HG03469 (cell line): ENCODE results near the gene CCDC171.

Experiments used
- ATAC-seq: cut with Tn5 transposase; IDR thresholded peaks from one replicate; pipeline ENCODE4 v1.9.1; 2021; ENCODE audit warnings: mild to moderate bottlenecking, moderate library complexity, moderate number of reproducible peaks; ENCODE audit not compliant: unreplicated experiment

The CCDC171 gene

GRCh38 chr9:15856591-15856990 is 303.7 kb downstream of the CCDC171 start:
- no peak for ATAC-seq

- no peak for ATAC-seq
Measured at GRCh38 chr9:15867334-15867733, 314.5 kb downstream of the CCDC171 start.

- no peak for ATAC-seq
Measured at GRCh38 chr9:15867988-15868387, 315.1 kb downstream of the CCDC171 start.

- ATAC-seq, result peak; percentile 77
Measured at GRCh38 chr9:15873573-15874177, 320.8 kb downstream of the CCDC171 start.

GRCh38 chr9:15882328-15882727 is 329.5 kb downstream of the CCDC171 start:
- no peak for ATAC-seq

- no peak for ATAC-seq
Measured at GRCh38 chr9:15882883-15883282, 330.0 kb downstream of the CCDC171 start.

GRCh38 chr9:15885464-15885863 is 332.6 kb downstream of the CCDC171 start:
- no peak for ATAC-seq

GRCh38 chr9:15889555-15889954 is 336.7 kb downstream of the CCDC171 start:
- no peak for ATAC-seq

GRCh38 chr9:15901572-15901971 is 348.7 kb downstream of the CCDC171 start:
- no peak for ATAC-seq

GRCh38 chr9:15909297-15909696 is 356.5 kb downstream of the CCDC171 start:
- no peak for ATAC-seq

GRCh38 chr9:15915711-15916110 is 362.9 kb downstream of the CCDC171 start:
- no peak for ATAC-seq

GRCh38 chr9:15927161-15927560 is 374.3 kb downstream of the CCDC171 start:
- ATAC-seq, result no peak

GRCh38 chr9:15935661-15936305 is 382.9 kb downstream of the CCDC171 start:
- ATAC-seq, result no peak

- ATAC-seq, result no peak
Measured at GRCh38 chr9:15936306-15936921, 383.6 kb downstream of the CCDC171 start.

- ATAC-seq, result no peak
Measured at GRCh38 chr9:15942831-15943424, 390.1 kb downstream of the CCDC171 start.

GRCh38 chr9:15944341-15944740 is 391.5 kb downstream of the CCDC171 start:
- no peak for ATAC-seq

- no peak for ATAC-seq
Measured at GRCh38 chr9:15959663-15960062, 406.8 kb downstream of the CCDC171 start.

GRCh38 chr9:15961217-15961616 is 408.4 kb downstream of the CCDC171 start:
- ATAC-seq, result no peak

- no peak for ATAC-seq
Measured at GRCh38 chr9:15965246-15965745, 412.5 kb downstream of the CCDC171 start.

- no peak for ATAC-seq
Measured at GRCh38 chr9:15966471-15966870, 413.6 kb downstream of the CCDC171 start.

GRCh38 chr9:15967068-15967467 is 414.2 kb downstream of the CCDC171 start:
- no peak for ATAC-seq

- ATAC-seq, result no peak
Measured at GRCh38 chr9:15972760-15973159, 419.9 kb downstream of the CCDC171 start.
